PC-9 (cell line): ENCODE data around the gene GMPS. TPM values are rescaled to one million over a fixed set of nuclear protein-coding genes. Genes with fewer than 3 reads are reported as not detected.
A peak's percentile ranks its signal among the peaks of the same experiment; 100 is the strongest.
"Not testable (repeated sequence)": the region's sequence is repeated elsewhere in the genome, so short reads cannot be mapped to it uniquely, and the experiment has no call there.

ENCODE experiments used
- BruUV-seq: library from RNA; stranded (reverse); fragments of 400-500 nt; replicated peaks from 2 replicates; lab custom pipeline; 2021; lab: Mats Ljungman, UMichigan
- CTCF ChIA-PET: fragments of 300-600 bp; sonication (Branson Sonifier 250); formaldehyde crosslinking; loops from one replicate; lab custom pipeline; 2022; ENCODE audit warnings: antibody characterized with exemption; lab: Charles Lee
- POLR2A ChIA-PET: fragments of 300-600 bp; sonication (Branson Sonifier 250); formaldehyde crosslinking; loops from one replicate; lab custom pipeline; 2022; ENCODE audit warnings: antibody characterized with exemption; ENCODE audit not compliant: unreplicated experiment; lab: Charles Lee
- DNase-seq, 2 experiments: peaks; one replicate each; pipeline versions ENCODE4 v3.0.0 to v3.0.0-alpha.2; 2015 to 2022; ENCODE audit warnings: mixed read lengths in 1 of 2
- H2AFZ ChIP-seq: fragments of 200-600 bp; sonication (generic); 2 replicates; pipeline ENCODE4 v1.8.1; 2017; ENCODE audit warnings: antibody characterized with exemption
- H3F3A ChIP-seq: fragments of 200-600 bp; sonication (generic); 2 replicates; pipeline ENCODE4 v1.8.1; 2017; ENCODE audit warnings: antibody characterized with exemption, mild to moderate bottlenecking, low read depth; ENCODE audit not compliant: insufficient read depth
- H3K27ac ChIP-seq: fragments of 200-600 bp; sonication (generic); 2 replicates; pipeline ENCODE4 v1.6.1; 2016; ENCODE audit warnings: mixed run types
- H3K27me3 ChIP-seq: fragments of 200-600 bp; sonication (generic); 2 replicates; pipeline ENCODE4 v1.6.1; 2016; ENCODE audit warnings: low read depth, mixed run types; ENCODE audit not compliant: insufficient read depth
- H3K36me3 ChIP-seq: fragments of 200-600 bp; sonication (generic); 2 replicates; pipeline ENCODE4 v1.6.1; 2016; ENCODE audit warnings: low read depth, mixed run types
- H3K4me1 ChIP-seq: fragments of 200-600 bp; sonication (generic); replicated peaks from 2 replicates; pipeline ENCODE4 v1.6.1; 2016; ENCODE audit warnings: mixed run types; ENCODE audit not compliant: insufficient read depth
- H3K4me2 ChIP-seq: fragments of 200-600 bp; sonication (generic); 2 replicates; pipeline ENCODE4 v1.6.1; 2017; ENCODE audit warnings: mixed run types
- H3K4me3 ChIP-seq: fragments of 200-600 bp; sonication (generic); 2 replicates; pipeline ENCODE4 v1.6.1; 2016; ENCODE audit warnings: mixed run types
- H3K79me2 ChIP-seq: fragments of 200-600 bp; sonication (generic); 2 replicates; pipeline ENCODE4 v1.6.1; 2017; ENCODE audit warnings: low read depth, mixed run types
- H3K9me2 ChIP-seq: fragments of 200-600 bp; sonication (generic); 2 replicates; pipeline ENCODE4 v1.8.1; 2017; ENCODE audit warnings: mild to moderate bottlenecking; ENCODE audit not compliant: insufficient read depth
- H3K9me3 ChIP-seq: fragments of 200-600 bp; sonication (generic); 2 replicates; pipeline ENCODE4 v1.8.1; 2016; ENCODE audit warnings: low read depth; ENCODE audit not compliant: insufficient read depth
- H4K20me1 ChIP-seq: fragments of 200-600 bp; sonication (generic); 2 replicates; pipeline ENCODE4 v1.8.1; 2017; ENCODE audit not compliant: insufficient read depth
- EZH2 ChIP-seq: fragments of 200-600 bp; sonication (generic); IDR thresholded peaks from 2 replicates; pipeline ENCODE4 v1.8.0; 2017; ENCODE audit warnings: antibody characterized with exemption, low read depth
- intact Hi-C: fragments of 100-400 bp; cut with micrococcal nuclease; formaldehyde crosslinking; loops from one replicate; pipeline ENCODE4 v1.10.0; 2022; ENCODE audit not compliant: unreplicated experiment
- total RNA-seq: library from RNA; stranded (reverse); gene quantifications from 2 replicates; pipeline ENCODE4 v1.2.3, GENCODE V29; 2021
- TF ChIP-seq, protein P1 (sequence below): fragments of 200-600 bp; sonication (generic); conservative IDR thresholded peaks from 2 replicates; pipeline ENCODE4 v1.6.1; 2017; ENCODE audit warnings: mixed run types, antibody characterized with exemption, mild to moderate bottlenecking, moderate library complexity

Gene GMPS
- total RNA-seq, 1 experiment from 2014 or later, result 139 TPM

- H2AFZ ChIP-seq, result no peak overlapping the region
- TF ChIP-seq EZH2, result no peak
- TF ChIP-seq, protein P1, sequence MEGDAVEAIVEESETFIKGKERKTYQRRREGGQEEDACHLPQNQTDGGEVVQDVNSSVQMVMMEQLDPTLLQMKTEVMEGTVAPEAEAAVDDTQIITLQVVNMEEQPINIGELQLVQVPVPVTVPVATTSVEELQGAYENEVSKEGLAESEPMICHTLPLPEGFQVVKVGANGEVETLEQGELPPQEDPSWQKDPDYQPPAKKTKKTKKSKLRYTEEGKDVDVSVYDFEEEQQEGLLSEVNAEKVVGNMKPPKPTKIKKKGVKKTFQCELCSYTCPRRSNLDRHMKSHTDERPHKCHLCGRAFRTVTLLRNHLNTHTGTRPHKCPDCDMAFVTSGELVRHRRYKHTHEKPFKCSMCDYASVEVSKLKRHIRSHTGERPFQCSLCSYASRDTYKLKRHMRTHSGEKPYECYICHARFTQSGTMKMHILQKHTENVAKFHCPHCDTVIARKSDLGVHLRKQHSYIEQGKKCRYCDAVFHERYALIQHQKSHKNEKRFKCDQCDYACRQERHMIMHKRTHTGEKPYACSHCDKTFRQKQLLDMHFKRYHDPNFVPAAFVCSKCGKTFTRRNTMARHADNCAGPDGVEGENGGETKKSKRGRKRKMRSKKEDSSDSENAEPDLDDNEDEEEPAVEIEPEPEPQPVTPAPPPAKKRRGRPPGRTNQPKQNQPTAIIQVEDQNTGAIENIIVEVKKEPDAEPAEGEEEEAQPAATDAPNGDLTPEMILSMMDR, result no peak
- intact Hi-C loops, result no loop called here
- H3K4me2 ChIP-seq, result no peak overlapping the region
- H4K20me1 ChIP-seq, result peaks cover 76% of the 10 kb centered on the region
- CTCF ChIA-PET, result no interaction called here
- DNase-seq, result no peak
- no peaks in the 10 kb centered on the region for H3K9me3 ChIP-seq
- no peaks in the 10 kb centered on the region for H3K27me3 ChIP-seq
- BruUV-seq, result no TSS peak
- H3K9me2 ChIP-seq, result 0 out of 2 replicates have a peak, but pooled peaks cover 4% of the 10 kb centered on the region
- no peaks in the 10 kb centered on the region for H3K4me1 ChIP-seq
- peaks cover 100% of the 10 kb centered on the region for H3K79me2 ChIP-seq
- no peaks in the 10 kb centered on the region for H3K36me3 ChIP-seq
- no peak overlapping the region for H3K4me3 ChIP-seq
- POLR2A ChIA-PET, result no interaction called here
- H3K27ac ChIP-seq, result no peak overlapping the region
- H3F3A ChIP-seq, result peaks cover 4% of the 10 kb centered on the region; the same call in 1 of the 2 replicates
Measured at GRCh38 chr3:155880286-155880685, 9.8 kb downstream of the GMPS start.

GRCh38 chr3:155884292-155884691, 13.8 kb downstream of the GMPS start:
- Histone ChIP-seq H3K4me1 (no peaks in the 10 kb centered on the region), H3K4me2 (no peak overlapping the region), H3K9me3 (no peaks in the 10 kb centered on the region), H3F3A (peaks cover 4% of the 10 kb centered on the region), H3K9me2 (0 out of 2 replicates have a peak, but pooled peaks cover 4% of the 10 kb centered on the region), H3K27me3 (no peaks in the 10 kb centered on the region), H4K20me1 (peaks cover 65% of the 10 kb centered on the region), H3K79me2 (peaks cover 99% of the 10 kb centered on the region), H3K36me3 (no peaks in the 10 kb centered on the region), H2AFZ (no peak overlapping the region), H3K4me3 (no peak overlapping the region), H3K27ac (no peak overlapping the region)
- TF ChIP-seq, protein P1, result no peak
- no peak for TF ChIP-seq EZH2
- intact Hi-C loops, result no loop called here
- DNase-seq, result no peak
- ChIA-PET POLR2A (no interaction called here), CTCF (interaction anchor here (0.6 kb wide), 1 partner anchor 160 kb away, joined by 3 read pairs; no protein-coding TSS in a partner anchor)
- BruUV-seq, result no TSS peak

DNA sequence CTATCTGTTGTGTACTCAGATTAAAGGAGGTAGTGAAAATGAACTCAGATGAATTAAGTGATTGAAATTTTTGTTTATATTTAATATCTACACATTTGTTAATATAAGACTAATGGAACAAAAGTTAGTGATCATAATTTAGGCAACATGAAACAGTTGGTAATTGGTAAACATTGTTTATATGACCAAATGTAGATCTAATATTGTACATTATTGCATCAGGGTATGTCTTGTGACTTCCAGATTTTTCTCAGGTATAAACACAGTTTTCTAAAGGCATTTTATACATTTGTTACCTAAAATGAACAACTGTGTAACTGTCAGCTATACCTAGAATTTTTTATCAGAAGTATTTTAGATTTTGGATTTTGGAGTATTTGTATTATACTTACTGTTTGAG, 14.8 kb downstream of the GMPS start:
- no peak overlapping the region for H3K4me2 ChIP-seq
- no peaks in the 10 kb centered on the region for H3K9me3 ChIP-seq
- no TSS peak for BruUV-seq
- H4K20me1 ChIP-seq, result peaks cover 59% of the 10 kb centered on the region
- intact Hi-C loops, result no loop called here
- H2AFZ ChIP-seq, result no peak overlapping the region
- H3K4me1 ChIP-seq, result no peaks in the 10 kb centered on the region
- ChIA-PET POLR2A (no interaction called here), CTCF (no interaction called here)
- H3K36me3 ChIP-seq, result no peaks in the 10 kb centered on the region
- 0 out of 2 replicates have a peak, but pooled peaks cover 4% of the 10 kb centered on the region for H3K9me2 ChIP-seq
- H3K27me3 ChIP-seq, result no peaks in the 10 kb centered on the region
- no peak for DNase-seq
- H3F3A ChIP-seq, result peaks cover 4% of the 10 kb centered on the region; the same call in 1 of the 2 replicates
- peaks cover 99% of the 10 kb centered on the region for H3K79me2 ChIP-seq
- no peak for TF ChIP-seq EZH2
- peak overlapping the region; percentile 30; the same call in 1 of the 2 replicates for H3K27ac ChIP-seq
- no peak overlapping the region for H3K4me3 ChIP-seq

DNA sequence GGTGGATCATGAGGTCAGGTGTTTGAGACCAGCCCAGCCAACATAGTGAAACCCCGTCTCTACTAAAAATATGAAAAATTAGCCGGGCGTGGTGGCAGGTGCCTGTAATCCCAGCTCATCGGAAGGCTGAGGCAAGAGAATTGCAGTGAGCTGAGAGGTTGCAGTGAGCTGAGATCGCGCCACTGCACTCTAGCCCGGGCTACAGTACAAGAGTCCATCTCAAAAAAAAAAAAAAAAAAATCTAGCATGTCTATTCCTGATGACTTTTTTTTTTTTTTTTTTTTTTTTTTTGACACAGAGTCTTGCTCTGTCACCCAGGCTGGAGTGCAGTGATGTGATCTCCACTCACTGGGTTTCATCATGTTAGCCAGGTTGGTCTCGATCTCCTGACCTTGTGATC, 15.9 kb downstream of the GMPS start:
- H2AFZ ChIP-seq, CTCF ChIA-PET, H3K4me1 ChIP-seq, H3K27ac ChIP-seq, H3K27me3 ChIP-seq, H3K4me3 ChIP-seq, BruUV-seq, intact Hi-C loops, H3K36me3 ChIP-seq, DNase-seq, H3K9me2 ChIP-seq, H3K4me2 ChIP-seq, H3F3A ChIP-seq, H3K9me3 ChIP-seq: not testable (repeated sequence)
- POLR2A ChIA-PET, result interaction anchor here (0.7 kb wide), 1 partner anchor 15 kb away, joined by 10 read pairs; no protein-coding TSS in a partner anchor
- Histone ChIP-seq H4K20me1 (peaks cover 58% of the 10 kb centered on the region), H3K79me2 (peaks cover 99% of the 10 kb centered on the region)
